Body of pancreas (tissue), 4 donors: ENCODE data around the gene TRIOBP.
A peak's percentile ranks its signal among the peaks of the same experiment; 100 is the strongest.

Experiments
- CTCF ChIP-seq, 7 experiments: fragments of 450-650 bp in 4 of 7; fragments of 200-600 bp in 3 of 7; sonication (generic) in 3 of 7; IDR thresholded peaks; one replicate each; pipeline ENCODE4 v1.5.1; 2016 to 2019; ENCODE audit warnings: antibody characterized with exemption in 7 of 7
- POLR2A ChIP-seq, 3 donors: fragments of 450-650 bp; IDR thresholded peaks; one replicate each; pipeline ENCODE4 v1.6.1; 2016; ENCODE audit warnings: antibody characterized with exemption in 3 of 3, mild to moderate bottlenecking in 2 of 3

GRCh38 chr22:37806409-37807333, 109.8 kb downstream of the TRIOBP start:
- peak in 3 of 7 experiments; percentile 19 to 27 (median 21) for TF ChIP-seq CTCF (IDR thresholded peaks at IDR 0.05)
- TF ChIP-seq POLR2A (IDR thresholded peaks at IDR 0.05), result peak in 1 of 3 donors; percentile 21
